ENCODE results near the gene ABHD3.
"Not testable (repeated sequence)": the region's sequence is repeated elsewhere in the genome, so short reads cannot be mapped to it uniquely, and the experiment has no call there.

Gene ABHD3, protein sequence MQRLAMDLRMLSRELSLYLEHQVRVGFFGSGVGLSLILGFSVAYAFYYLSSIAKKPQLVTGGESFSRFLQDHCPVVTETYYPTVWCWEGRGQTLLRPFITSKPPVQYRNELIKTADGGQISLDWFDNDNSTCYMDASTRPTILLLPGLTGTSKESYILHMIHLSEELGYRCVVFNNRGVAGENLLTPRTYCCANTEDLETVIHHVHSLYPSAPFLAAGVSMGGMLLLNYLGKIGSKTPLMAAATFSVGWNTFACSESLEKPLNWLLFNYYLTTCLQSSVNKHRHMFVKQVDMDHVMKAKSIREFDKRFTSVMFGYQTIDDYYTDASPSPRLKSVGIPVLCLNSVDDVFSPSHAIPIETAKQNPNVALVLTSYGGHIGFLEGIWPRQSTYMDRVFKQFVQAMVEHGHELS

DNA sequence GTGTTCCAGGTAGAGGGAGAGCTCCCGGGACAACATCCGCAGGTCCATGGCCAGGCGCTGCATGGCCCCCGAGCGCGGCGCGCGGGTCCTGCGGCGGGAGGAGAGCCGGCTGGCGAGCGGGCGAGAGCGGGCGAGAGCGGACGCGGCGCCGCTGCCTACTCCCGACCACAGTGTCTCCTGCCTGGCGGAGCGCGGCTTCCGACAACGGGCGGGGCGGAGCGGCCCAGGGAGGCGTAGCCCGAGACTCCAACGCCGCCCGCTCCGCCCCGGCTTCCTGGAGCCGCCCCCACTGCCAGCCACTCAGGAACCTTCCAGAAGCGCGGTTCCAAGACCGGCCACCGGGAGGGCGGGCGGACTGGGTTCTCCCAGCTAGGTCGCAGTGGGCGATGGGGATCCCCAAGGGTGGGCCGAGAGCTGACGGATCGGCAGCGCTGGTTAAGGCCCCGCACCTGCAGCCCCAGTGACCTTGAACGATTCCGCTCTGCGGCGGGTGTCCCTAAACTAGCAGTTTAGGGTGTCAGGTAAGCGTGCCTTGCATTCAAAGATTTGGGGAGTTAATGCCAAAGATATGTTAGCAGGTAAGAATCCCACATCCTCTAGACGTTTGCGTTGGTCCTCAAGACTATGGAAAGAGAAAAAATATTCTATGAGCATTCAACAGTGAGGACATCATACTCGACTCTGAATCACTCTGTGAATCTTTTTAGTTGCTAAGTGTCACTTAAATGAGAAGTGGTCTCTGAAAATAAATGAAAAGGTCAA, at the start of gene ABHD3:
Gene ABHD3, minus strand, starts transcription at position 172 of the 762 bp plus-strand sequence. Its CDS starts 109 bp downstream, at position 63.
- DNase-seq: peak; percentile 84 to 93

DNA sequence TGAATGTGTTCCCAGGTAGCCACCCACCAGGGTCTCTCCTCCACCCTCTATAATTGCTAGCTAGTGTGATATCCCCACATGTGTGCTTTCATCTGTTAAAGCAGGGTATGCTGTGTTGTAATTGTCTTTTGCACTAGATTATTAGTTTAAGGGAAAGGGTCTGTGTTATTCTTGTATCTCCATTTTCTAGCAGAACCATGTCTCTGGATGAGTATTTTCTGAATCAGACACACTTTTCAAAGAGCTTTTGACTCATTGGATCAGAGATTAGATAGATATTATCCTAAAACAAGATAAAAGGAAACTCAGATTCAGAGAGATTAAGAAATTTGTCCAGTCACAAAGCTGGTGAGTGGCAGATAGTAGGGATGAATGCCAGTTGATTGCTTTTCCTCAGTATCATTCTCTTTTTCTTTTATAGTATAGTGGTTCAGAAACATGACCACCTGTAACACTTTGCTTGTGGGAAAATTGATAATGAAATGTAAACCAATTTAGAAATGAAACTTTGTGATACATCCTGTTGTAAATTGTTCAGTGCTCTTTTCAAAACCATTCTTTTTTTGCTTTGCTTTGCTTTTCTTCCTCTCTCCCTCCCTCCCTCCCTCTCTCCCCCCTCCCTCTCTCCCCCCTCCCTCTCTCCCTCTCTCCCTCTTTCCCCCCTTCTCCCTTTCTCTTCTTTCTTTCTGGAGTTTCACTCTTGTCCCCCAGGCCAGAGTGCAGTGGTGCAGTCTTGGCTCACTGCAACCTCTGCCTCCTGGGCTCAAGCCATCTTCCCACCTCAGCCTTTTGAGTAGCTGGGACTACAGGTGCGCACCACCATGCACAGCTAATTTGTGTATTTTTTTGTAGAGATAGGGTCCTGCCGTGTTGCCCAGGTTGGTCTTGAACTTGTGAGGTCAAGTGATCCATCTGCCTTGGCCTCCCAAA, 43.5 kb upstream of the ABHD3 start:
- DNase-seq: no peak

DNA sequence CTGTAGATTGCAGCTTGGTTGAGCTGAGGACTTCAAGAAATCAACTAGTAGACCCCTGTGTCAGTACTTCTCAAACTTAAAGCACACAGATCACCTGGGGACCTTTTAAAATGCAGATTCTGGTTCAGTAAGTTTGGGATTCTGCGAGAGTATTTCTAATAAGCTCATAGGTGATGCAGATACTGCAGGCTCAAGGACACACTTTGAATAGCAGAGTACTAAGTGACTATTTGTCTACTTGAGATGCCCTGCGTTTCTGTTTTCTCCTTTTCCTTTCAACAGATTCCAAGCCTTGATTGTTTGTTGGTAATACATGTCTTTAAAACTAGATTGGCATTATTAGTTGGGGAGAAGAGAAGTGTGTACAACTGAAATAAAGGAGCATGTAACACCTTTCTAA, 42.7 kb upstream of the ABHD3 start:
- DNase-seq: no peak

DNA sequence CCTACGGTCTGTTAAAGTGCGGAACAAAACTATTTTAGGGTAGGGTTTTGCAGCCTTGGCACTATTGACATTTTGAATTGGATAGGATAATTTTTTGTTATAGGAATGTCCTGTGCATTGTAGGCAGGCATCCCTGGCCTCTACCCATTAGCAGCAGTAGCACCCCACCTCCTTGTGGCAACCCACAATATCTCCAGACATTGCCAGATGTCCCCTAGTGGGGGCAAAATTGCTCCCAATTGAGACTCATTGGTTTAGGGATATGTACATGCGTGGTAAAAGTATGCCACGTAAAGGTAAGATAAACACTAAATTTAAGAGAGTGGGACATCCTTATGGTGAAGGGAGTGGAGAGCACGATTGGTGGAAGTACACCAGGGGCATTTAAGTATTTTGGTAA, 40.7 kb upstream of the ABHD3 start:
- DNase-seq: no peak

DNA sequence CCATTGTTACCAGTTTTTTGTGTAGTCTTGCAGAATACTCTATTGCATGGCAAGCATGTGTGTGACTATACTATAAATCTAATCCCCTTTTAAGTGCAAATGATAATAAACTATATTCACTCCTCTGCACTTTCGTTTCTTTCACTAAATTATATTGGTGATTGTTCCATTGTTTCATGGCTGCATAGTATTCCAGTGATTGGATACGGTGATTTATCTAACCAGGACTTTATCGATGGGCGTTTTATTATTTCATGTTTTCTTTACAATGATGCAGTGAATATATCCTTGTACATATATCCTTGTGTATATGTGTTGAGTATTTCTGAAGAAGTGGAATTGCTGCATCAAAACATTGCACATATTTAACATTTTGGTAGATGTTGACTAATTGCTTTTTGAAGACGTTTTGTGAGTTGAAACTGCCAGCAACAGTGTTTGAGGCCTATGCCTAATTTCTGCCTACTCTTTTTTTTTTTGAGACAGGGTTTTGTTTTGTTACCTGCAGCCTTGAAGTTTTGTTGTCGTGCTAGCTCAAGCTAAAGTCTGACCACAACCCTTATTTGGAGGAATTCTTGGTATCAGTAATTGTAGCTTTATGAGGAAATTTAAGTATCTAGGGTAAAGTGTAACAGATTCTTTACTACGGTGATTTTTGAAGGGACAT, 38.7 kb upstream of the ABHD3 start:
- DNase-seq: no peak

DNA sequence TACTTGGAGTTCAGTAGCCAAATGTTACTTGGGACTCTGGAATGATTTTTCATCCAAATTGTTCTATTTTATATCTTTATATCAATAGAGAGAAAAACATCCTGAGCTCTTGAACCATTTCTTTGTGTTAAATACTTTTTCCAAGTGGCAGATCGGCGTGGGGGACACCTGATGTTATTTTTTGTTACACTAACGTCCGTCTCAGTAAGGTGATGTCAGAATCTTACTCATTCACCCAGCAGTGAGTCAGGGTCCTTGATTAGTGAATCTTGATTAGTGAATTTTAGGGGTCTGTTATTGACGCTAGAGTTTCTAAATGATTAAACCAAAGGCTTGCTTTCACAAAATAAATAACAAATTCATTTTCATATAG, 37.7 kb upstream of the ABHD3 start:
- DNase-seq: no peak

DNA sequence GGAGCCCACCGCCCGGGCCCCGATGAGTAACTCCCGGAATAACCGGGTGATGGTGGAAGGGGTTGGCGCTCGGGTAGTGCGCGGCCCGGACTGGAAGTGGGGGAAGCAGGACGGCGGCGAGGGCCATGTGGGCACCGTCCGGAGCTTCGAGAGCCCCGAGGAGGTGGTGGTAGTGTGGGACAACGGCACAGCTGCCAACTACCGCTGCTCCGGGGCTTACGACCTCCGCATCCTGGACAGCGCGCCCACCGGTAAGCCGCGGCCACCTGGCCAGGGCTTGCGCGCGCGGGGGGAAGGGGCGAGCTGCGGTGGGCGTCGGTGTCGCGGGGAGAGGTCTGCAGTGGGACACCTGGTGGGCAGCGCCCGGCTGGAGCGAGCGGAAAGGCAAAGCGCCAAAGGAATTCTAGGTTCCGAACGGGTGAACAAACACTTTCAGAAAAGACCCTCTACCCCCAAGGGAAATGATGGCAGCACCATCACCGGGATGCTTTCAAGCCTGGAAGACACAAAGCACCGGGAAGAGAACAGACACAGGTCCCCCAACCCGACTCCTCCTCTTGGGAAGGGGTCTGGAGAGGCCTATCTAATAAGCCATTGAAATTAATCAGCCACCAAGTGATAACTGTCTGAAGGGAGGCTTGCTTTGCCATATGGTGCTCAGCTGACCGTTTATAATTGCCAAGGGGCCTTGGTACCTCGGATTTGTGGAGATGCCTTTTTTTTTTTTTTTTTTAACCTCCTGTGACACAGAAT, 37.2 kb upstream of the ABHD3 start:
- DNase-seq: peak; percentile 19 to 29

DNA sequence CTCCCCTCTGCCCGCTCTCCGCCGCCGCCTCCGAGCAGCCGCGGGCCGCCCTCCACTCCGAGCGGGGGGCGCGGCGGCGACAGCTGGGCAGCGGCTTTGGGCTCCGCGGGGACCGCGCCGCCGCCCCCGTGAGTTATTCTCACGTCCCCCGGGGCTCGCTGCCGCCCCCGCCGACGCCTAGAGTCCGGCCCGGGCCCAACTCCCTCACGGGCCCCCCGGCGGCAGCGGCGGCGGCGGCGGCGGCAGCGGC, 36.7 kb upstream of the ABHD3 start:
- DNase-seq: no peak

DNA sequence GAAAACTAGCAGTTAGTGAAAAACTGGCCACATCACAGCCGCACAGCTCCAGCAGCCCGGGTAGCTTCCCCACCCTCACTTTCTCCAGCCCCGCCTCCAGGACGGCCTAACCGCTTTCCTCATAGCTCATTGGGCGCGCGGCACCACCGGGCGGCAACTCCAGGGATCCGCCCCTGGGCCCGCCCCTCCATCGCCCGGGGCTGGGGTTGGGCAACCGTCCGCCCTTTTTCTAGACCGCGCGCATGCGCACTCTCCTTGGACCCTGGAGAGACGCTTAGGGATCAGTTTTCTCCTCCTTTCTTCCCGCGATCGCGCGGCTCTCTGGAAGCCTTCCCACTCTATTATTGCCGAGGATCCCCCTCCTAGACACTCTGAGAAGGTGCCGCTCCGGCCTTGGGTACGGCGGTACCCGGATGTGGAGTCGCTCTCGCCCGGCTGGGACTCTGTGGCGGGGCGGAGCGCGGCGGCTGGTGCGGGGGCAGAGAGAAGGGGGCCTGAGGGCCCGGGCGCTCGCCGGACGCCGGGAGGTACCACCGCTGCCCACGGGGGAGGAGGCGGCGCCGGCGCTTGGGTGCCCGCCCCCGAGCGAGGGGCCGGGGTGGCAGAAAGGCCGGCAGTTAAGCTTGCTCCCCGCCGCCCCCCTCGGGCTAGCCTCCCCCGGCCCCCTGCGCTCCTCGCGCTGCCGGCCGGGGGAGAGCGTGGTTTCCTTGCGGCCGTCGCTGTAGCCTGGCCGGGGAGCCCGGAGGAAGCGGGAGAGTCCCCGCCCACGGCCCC, 36.2 kb upstream of the ABHD3 start, which contains the start of gene MIB1:
Gene MIB1, plus strand, starts transcription at position 255 of the 774 bp plus-strand sequence. CDS start 792 bp downstream, outside the sequence.
- peak; percentile 94 to 98 for DNase-seq

DNA sequence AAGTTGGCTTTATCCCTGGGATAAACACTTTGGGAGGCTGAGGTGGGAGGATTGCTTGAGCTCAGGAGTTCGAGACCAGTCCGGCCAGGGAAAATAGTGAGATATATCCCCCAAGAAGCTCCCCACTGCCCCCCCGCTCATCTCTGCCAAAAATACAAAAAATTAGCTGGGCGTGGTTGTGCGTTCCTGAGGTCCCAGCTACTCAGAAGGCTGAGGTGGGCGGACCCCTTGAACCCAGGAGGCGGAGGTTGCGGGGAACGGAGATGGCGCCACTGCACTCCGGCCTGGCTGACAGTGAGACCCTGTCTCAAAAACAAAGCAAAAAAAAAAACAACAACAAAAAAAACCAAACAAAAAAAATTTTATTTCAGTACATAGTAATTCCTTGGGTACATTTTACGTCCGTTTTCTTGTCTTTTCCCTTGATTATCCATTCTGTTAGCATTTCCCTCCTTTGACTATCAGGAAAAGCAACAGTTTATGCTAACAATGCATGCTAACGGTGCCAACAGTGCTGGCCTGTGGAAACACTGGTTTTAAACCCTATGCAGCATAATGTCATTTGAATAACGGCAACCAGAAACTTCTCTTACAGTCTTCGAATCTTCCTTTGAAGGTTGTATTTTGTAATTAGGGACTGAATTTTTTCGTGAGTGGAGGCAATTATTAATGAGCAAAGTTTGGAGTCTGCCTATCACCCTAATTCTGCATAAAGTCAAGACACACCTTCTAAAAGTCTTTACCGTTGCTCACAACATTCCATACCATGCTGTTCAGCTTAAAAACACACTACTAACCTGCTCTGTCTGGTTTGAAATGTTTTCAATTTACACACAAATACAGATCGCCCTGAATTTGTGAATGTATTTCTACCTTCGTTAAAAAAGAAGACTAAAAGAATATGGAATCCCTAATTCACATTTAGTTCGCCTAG, 35.3 kb upstream of the ABHD3 start:
- no peak for DNase-seq

DNA sequence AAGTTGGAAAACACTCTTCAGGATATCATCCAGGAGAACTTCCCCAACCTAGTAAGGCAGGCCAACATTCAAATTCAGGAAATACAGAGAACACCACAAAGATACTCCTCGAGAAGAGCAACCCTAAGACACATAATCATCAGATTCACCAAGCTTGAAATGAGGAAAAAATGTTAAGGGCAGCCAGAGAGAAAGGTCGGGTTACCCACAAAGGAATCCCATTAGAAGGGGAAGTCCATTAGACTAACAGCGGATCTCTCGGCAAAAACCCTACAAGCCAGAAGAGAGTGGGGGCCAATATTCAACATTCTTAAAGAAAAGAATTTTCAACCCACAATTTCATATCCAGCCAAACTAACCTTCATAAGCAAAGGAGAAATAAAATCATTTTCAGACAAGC, 32.4 kb upstream of the ABHD3 start:
- not testable (repeated sequence) for DNase-seq

DNA sequence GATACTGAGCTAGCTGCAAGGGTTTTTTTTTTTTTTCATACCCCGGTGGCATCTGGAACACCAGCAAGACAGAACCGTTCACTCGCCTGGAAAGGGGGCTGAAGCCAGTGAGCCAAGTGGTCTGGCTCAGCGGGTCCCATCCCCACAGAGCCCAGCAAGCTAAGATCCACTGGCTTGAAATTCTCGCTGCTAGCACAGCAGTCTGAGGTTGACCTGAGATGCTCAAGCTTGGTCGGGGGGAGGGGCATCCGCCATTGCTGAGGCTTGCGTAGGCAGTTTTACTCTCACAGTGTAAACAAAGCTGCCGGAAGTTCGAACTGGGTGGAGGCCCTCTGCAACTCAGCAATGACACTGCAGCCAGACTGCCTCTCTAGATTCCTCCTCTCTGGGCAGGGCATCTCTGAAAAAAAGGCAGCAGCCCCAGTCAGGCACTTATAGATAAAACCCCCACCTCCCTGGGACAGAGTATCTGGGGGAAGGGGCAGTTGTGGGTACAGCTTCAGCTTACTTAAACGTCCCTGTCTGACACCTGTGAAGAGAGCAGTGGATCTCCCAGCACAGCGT, 31.0 kb upstream of the ABHD3 start:
- no peak for DNase-seq

DNA sequence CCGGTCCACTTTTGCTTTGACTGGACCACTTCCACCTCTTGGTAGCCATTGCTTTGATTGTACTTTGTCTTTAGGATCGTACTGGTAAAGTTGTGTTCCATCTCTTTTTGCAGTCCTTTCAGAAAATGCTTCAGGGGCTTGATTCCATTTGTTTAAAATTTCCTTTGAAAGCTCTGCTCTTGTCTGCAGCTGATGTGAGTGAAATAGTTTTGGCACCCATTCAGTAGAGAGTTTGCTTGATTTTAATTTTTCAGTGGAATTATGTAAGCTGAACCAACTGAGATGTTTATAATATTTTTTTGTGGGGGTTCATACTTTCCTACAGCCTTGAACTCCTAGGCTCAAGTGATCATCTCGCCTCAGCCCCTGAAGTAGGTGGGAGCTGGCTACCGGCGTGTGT, 28.4 kb upstream of the ABHD3 start:
- DNase-seq: no peak

DNA sequence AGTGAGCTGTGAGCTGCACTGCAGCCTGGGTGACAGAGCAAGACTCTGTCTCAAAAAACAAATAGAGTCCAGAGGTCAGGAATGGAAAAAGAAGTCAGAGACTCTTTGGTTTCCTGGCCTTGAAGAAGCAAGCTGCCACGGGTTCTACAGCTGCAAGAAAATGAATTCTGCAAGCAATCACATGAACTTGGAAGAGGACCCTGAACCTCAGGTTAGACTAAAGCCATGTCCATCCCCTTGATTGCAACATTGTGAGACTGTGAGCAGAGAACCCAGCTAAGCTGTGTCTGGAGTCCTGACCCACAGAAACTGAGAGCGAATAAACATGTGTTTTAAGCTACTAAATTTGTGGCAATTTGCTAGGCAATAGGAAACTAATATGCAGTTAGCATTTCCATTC, 23.1 kb upstream of the ABHD3 start:
- no peak for DNase-seq

DNA sequence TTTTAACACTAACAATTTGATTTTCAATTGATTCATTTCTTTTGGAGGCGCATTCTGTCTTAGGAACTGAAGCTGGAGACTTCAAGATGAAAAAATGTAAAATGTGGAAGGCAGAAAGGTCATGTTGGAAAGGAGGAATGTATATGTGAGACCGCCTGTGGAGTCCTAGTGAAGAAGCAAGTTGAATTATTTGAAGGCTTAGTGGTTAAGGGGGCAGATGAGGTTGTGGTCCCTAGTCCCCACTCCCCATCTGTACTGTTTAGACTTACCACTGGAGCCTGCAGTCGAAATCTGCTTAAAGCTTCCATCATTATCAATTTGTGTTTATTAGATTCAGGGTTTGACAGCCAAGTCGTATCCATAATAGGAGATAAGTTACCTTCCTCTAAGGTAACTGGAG, 20.6 kb upstream of the ABHD3 start:
- no peak for DNase-seq

DNA sequence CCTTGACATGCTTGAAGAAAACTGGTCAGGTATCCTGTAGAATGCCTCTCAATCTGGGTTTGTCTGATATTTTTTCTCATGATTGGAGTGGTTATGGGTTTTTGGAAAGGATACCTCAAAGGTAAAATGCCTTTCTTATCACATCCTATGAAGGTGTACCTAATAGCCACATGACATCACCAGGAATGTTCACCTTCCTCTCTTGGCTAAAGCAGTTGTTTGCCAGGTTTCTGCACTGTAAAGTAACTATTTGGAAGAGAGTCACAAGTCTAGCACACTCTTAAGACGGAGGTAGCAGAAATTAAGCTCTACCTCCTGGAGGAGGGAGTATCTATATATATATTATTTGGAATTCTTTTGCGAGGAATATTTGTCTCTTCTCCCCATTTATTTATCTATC, 18.1 kb upstream of the ABHD3 start:
- DNase-seq: no peak

DNA sequence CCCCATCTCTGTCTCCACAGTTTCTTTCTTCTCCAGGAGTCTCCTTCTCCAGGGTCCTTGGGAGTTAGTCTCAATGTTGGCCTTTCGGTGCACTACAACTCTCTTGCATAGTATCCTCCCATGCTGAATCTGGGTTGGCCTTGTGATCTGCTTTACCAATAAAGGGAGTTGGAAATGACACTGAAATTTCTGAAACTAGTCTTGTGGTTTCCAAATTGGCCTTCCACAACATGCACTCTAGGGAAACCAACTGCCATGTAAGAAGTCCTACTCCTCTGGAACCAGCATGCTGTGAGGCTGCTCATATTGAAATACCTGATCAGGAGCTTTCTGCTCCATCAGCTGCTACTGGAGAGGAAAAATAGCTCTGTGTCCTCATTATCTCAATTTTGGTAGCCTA, 9.9 kb upstream of the ABHD3 start:
- DNase-seq: no peak

DNA sequence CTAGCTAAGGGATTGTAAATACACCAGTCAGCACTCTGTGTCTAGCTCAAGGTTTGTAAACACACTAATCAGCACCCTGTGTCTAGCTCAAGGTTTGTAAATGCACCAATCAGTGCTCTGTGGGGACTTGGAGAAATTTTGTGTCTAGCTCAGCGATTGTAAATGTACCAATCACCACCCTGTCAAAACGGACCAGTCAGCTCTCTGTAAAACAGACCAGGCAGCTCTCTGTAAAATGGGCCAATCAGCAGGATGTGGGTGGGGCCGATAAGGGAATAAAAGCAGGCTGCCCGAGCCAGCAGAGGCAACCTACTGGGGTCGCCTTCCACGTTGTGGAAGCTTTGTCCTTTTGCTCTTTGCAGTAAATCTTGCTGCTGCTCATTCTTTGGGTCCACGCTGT, 2.6 kb upstream of the ABHD3 start:
- not testable (repeated sequence) for DNase-seq

DNA sequence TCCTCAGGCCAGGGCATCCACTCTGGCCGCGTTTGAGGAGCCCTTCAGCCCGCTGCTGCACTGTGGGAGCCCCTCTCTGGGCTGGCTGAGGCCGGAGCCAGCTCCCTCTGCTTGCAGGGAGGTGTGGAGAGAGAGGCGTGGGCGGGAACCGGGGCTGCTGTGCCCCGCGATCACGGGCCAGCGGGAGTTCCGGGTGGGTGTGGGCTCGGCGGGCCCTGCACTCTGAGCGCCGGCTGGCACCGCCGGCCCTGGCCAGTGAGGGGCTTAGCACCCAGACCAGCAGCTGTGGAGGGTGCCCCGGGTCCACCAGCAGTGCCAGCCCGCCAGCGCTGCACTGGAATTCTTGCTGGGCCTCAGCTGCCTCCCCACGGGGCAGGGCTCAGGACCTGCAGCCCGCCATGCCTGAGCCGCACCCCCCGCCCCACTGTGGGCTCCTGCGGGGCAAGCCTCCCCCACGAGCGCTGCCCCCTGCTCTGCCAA, 1.9 kb upstream of the ABHD3 start:
- DNase-seq: no peak

Measured in inflammatory macrophage treated with lipopolysaccharide for 1 hour (primary cell).